Muscle of leg (tissue), 11 donors: Measurements from ENCODE around the gene PELI2. TPM values are rescaled to one million over a fixed set of nuclear protein-coding genes. Genes with fewer than 3 reads are reported as not detected.

Experiments
- DNase-seq: peaks from one replicate; pipeline ENCODE4 v3.0.0; 2013
- H3K27ac ChIP-seq: one replicate; pipeline ENCODE4 v1.5.1; 2013; ENCODE audit warnings: mild to moderate bottlenecking, low read length, control low read depth
- H3K27me3 ChIP-seq: one replicate; pipeline ENCODE4 v1.6.1; 2013; ENCODE audit warnings: low read length; ENCODE audit not compliant: control insufficient read depth, insufficient read depth
- H3K36me3 ChIP-seq: one replicate; pipeline ENCODE4 v1.6.1; 2013; ENCODE audit warnings: low read length; ENCODE audit not compliant: control insufficient read depth, insufficient read depth
- H3K4me1 ChIP-seq: one replicate; pipeline ENCODE4 v1.6.1; 2013; ENCODE audit warnings: low read length; ENCODE audit not compliant: control insufficient read depth, insufficient read depth
- H3K4me3 ChIP-seq: one replicate; pipeline ENCODE4 v1.5.1; 2013; ENCODE audit warnings: low read length, control low read depth
- H3K9me3 ChIP-seq: replicated peaks from 2 replicates; pipeline ENCODE4 v1.6.1; 2013; ENCODE audit warnings: low read depth, low read length; ENCODE audit not compliant: control insufficient read depth
- WGBS: methylation state at CpG from one replicate; pipeline ENCODE4 v1.1.5; 2013; ENCODE audit warnings: missing lambda C conversion rate; ENCODE audit not compliant: insufficient coverage; 5-methylcytosine and 5-hydroxymethylcytosine counted together
- polyA plus RNA-seq, 8 donors: library from polyadenylated mRNA; unstranded; fragments of 120-200 nt; gene quantifications; one replicate each; pipeline versions ENCODE4 v1.2.1 to v1.2.3, GENCODE V29; 2013; ENCODE audit warnings: inconsistent platforms in 1 of 8, low replicate concordance in 1 of 8; ENCODE audit not compliant: insufficient read length in 8 of 8, insufficient read depth in 1 of 8
- total RNA-seq: library from RNA; stranded (reverse); fragments of 120-200 nt; gene quantifications from one replicate; pipeline ENCODE4 v1.2.4, GENCODE V29; 2013

The PELI2 gene
- total and polyA plus RNA-seq, 9 donors, result 3.5 to 7.6 (median 4.5) TPM

GRCh38 chr14:56224691-56225681 lies 106.8 kb downstream of the PELI2 start:
- 63% methylated on average over 16 of the region's 17 CpGs for WGBS

DNA sequence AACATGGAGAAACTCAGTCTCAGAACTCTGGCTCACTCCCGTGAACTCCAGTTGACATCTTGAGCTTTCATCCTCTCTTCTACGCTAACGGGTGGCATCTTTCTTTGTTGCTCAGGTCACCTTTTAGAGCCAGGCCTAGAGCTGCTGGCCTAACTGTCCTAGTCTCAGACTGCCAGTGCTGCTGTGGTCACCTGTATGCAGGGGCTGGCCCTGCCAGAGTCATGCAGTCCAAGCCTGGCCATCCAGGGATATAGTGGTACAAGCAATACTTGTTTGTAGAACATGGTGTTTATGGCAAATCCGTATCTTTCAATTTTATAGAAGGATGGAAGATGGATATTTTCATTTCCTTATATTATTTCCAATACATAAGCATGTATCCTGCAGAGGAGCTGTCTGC lies 117.2 kb downstream of the PELI2 start:
- WGBS, result 74% methylated on average over 3 of the region's 4 CpGs
- no peaks in the 10 kb centered on the region for H3K27me3 ChIP-seq
- no peak overlapping the region for H3K27ac ChIP-seq
- H3K36me3 ChIP-seq, result no peaks in the 10 kb centered on the region
- no peak for DNase-seq
- H3K4me1 ChIP-seq, result no peaks in the 10 kb centered on the region
- H3K4me3 ChIP-seq, result no peak overlapping the region
- H3K9me3 ChIP-seq, result no peaks in the 10 kb centered on the region

More at GRCh38 chr14:56224691-56225681, 106.8 kb downstream of the PELI2 start:
- no peak for DNase-seq
- no peak overlapping the region for H3K27ac ChIP-seq
- H3K9me3 ChIP-seq, result no peaks in the 10 kb centered on the region
- H3K36me3 ChIP-seq, result no peaks in the 10 kb centered on the region
- H3K4me3 ChIP-seq, result no peak overlapping the region
- no peaks in the 10 kb centered on the region for H3K27me3 ChIP-seq
- peaks cover 11% of the 10 kb centered on the region for H3K4me1 ChIP-seq

DNA sequence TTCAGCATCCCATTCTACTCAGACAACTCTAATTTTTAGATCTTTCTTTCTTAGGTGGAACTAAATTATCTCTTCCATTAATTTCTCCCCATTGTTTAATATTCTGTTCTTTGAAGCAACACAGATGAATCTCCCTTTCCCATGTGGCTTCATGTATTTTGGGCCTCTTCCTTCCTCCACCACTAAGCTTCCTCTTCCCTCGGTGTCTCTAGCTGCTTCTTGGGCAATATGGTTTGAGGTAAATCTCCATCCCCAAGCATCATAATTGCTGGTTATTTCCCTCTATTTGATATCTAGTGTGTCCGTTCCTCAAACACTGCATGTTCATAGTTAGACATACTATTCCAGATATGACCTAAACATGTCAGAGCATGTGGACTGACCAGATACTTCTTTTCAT lies 119.2 kb downstream of the PELI2 start:
- Histone ChIP-seq H3K9me3 (no peaks in the 10 kb centered on the region), H3K4me3 (no peak overlapping the region), H3K36me3 (no peaks in the 10 kb centered on the region), H3K4me1 (no peaks in the 10 kb centered on the region), H3K27ac (no peak overlapping the region), H3K27me3 (no peaks in the 10 kb centered on the region)
- no peak for DNase-seq
- WGBS, result no CpG with 5 or more reads among the region's 2 CpGs

- Histone ChIP-seq H3K27ac (no peak overlapping the region), H3K4me1 (no peaks in the 10 kb centered on the region), H3K27me3 (no peaks in the 10 kb centered on the region), H3K4me3 (no peak overlapping the region), H3K36me3 (no peaks in the 10 kb centered on the region), H3K9me3 (no peaks in the 10 kb centered on the region)
- DNase-seq, result no peak
- 100% methylated on average over 2 of the region's 6 CpGs for WGBS
Measured at GRCh38 chr14:56241461-56241860, 123.2 kb downstream of the PELI2 start.

DNA sequence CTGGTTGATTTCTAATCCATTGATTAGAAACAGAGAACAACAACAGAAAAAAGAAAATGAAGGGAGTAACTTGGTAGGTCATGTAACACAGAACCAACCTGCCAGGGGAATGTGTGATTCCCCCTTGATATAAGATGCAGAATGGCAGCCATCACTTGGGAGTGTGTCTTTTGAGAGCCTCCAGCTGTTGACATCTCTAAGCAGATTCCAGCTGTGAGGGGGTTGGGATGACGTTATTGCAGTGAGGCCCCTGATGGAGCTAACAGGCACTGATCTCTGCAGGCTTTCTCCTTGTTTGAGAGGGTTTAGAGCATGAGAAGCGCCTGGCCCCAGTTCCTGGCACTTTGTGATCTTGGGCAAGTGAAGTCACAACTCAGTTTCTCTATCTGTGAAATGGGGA lies 124.9 kb downstream of the PELI2 start:
- DNase-seq, result peak; percentile 16
- 48% methylated on average over 2 of the region's 2 CpGs for WGBS
- Histone ChIP-seq H3K27ac (no peak overlapping the region), H3K27me3 (no peaks in the 10 kb centered on the region), H3K9me3 (no peaks in the 10 kb centered on the region), H3K4me1 (no peaks in the 10 kb centered on the region), H3K36me3 (no peaks in the 10 kb centered on the region), H3K4me3 (no peak overlapping the region)

GRCh38 chr14:56244138-56244789 lies 126.1 kb downstream of the PELI2 start:
- Histone ChIP-seq H3K4me3 (no peak overlapping the region), H3K9me3 (no peaks in the 10 kb centered on the region), H3K36me3 (no peaks in the 10 kb centered on the region), H3K4me1 (no peaks in the 10 kb centered on the region), H3K27ac (no peak overlapping the region), H3K27me3 (no peaks in the 10 kb centered on the region)
- DNase-seq, result peak; percentile 75
- 8% methylated on average over 2 of the region's 5 CpGs for WGBS

GRCh38 chr14:56247495-56248200 lies 129.4 kb downstream of the PELI2 start:
- H3K27me3 ChIP-seq, result no peaks in the 10 kb centered on the region
- H3K4me1 ChIP-seq, result no peaks in the 10 kb centered on the region
- H3K4me3 ChIP-seq, result no peak overlapping the region
- H3K27ac ChIP-seq, result no peak overlapping the region
- no peaks in the 10 kb centered on the region for H3K9me3 ChIP-seq
- no peak for DNase-seq
- no CpG with 5 or more reads among the region's 5 CpGs for WGBS
- H3K36me3 ChIP-seq, result no peaks in the 10 kb centered on the region

- WGBS, result 69% methylated on average over 4 of the region's 5 CpGs
- no peaks in the 10 kb centered on the region for H3K27me3 ChIP-seq
- no peak overlapping the region for H3K4me3 ChIP-seq
- H3K36me3 ChIP-seq, result no peaks in the 10 kb centered on the region
- no peak overlapping the region for H3K27ac ChIP-seq
- no peaks in the 10 kb centered on the region for H3K4me1 ChIP-seq
- DNase-seq, result no peak
- no peaks in the 10 kb centered on the region for H3K9me3 ChIP-seq
Measured at GRCh38 chr14:56248442-56248841, 130.2 kb downstream of the PELI2 start.

DNA sequence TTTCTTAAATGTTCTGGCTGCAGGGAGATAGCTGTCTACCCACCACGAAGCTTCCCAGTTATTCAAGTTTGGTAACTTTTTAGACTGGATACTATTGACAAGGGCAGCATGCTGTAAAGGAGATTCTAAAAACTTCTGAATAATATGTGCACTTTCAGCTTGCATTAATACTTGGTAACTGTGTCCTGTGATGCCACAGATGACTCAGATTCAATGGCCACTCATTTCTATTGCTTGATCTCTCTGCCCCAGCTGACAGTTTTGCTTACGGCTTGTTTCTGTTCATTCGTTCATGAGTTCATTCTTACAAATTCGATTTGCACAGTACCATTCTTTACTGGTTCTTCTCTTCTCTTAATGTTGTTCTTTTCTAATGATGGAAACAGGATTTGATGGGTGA lies 142.8 kb downstream of the PELI2 start:
- no peak overlapping the region for H3K27ac ChIP-seq
- H3K36me3 ChIP-seq, result no peaks in the 10 kb centered on the region
- no peak overlapping the region for H3K4me3 ChIP-seq
- no CpG with 5 or more reads among the region's 4 CpGs for WGBS
- no peak for DNase-seq
- H3K4me1 ChIP-seq, result no peaks in the 10 kb centered on the region
- no peaks in the 10 kb centered on the region for H3K27me3 ChIP-seq
- H3K9me3 ChIP-seq, result peaks cover 7% of the 10 kb centered on the region

- Histone ChIP-seq H3K4me1 (no peaks in the 10 kb centered on the region), H3K9me3 (peaks cover 7% of the 10 kb centered on the region), H3K27me3 (no peaks in the 10 kb centered on the region), H3K27ac (no peak overlapping the region), H3K36me3 (no peaks in the 10 kb centered on the region), H3K4me3 (no peak overlapping the region)
- no peak for DNase-seq
- WGBS, result no CpG with 5 or more reads among the region's 3 CpGs
Measured at GRCh38 chr14:56262530-56262929, 144.3 kb downstream of the PELI2 start.
